Esophagus muscularis mucosa (tissue), 3 donors: ENCODE measurements around the gene XPNPEP2.

Source experiments
- POLR2A ChIP-seq: fragments of 450-650 bp; IDR thresholded peaks from one replicate; pipeline ENCODE4 v1.6.1; 2017; ENCODE audit warnings: antibody characterized with exemption, moderate library complexity, mild to moderate bottlenecking, low read depth
- TF ChIP-seq, protein P1 (sequence below), 3 experiments: fragments of 200-600 bp in 2 of 3; fragments of 450-650 bp in 1 of 3; sonication (generic) in 2 of 3; IDR thresholded peaks; one replicate each; pipeline ENCODE4 v1.5.1; 2017 to 2019; ENCODE audit warnings: antibody characterized with exemption in 3 of 3, mild to moderate bottlenecking in 2 of 3, moderate library complexity in 1 of 3

DNA sequence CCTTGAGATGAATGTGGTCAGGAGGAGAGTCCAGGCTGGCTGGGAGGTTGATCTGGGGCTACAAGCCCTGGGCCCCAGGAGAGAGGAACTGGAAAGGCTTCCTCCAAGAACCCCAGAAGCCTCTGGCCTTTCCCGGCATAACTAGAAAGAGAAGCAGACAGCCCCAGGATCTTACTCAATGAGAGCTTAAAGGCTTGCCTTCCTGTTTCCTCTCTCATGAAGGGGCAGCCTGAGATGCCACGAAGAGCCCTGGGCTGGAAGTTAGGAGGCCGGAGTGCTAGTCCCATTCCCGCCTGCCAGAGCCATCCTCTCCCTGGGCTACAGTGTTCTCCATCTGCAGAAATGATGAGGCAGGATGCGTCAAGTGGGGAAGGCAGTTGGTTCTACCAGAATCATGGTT is 20.1 kb upstream of the XPNPEP2 start:
- no peak for TF ChIP-seq POLR2A
- TF ChIP-seq, protein P1, sequence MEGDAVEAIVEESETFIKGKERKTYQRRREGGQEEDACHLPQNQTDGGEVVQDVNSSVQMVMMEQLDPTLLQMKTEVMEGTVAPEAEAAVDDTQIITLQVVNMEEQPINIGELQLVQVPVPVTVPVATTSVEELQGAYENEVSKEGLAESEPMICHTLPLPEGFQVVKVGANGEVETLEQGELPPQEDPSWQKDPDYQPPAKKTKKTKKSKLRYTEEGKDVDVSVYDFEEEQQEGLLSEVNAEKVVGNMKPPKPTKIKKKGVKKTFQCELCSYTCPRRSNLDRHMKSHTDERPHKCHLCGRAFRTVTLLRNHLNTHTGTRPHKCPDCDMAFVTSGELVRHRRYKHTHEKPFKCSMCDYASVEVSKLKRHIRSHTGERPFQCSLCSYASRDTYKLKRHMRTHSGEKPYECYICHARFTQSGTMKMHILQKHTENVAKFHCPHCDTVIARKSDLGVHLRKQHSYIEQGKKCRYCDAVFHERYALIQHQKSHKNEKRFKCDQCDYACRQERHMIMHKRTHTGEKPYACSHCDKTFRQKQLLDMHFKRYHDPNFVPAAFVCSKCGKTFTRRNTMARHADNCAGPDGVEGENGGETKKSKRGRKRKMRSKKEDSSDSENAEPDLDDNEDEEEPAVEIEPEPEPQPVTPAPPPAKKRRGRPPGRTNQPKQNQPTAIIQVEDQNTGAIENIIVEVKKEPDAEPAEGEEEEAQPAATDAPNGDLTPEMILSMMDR (IDR thresholded peaks at IDR 0.05), result no peak
